Measurements from ENCODE around the gene MIOX. TPM values are rescaled to one million over a fixed set of nuclear protein-coding genes. Genes with fewer than 3 reads are reported as not detected.

MIOX gene
- total RNA-seq, 1 experiment from 2014 or later, result 0.39 TPM

GRCh38 chr22:50531962-50532674, 45.5 kb downstream of the MIOX start:
- ChIA-PET CTCF (no interaction called here), RAD21 (ENCODE audit: low non-redundant PET in 1 of 2, low total read pairs in 2 of 2, uncharacterized antibody in 2 of 2, unreplicated experiment in 2 of 2) (interaction anchor here (0.8 to 1.1 kb wide), 2 partner anchors 89 to 204 kb away, joined by 3 to 4 read pairs; no protein-coding TSS in a partner anchor), POLR2A (interaction anchor here (0.8 kb wide), 1 partner anchor 13 kb away, joined by 3 read pairs; the partner anchor contains the start of gene KLHDC7B)
- peak overlapping the region; percentile 93 for H3K4me2 ChIP-seq (ENCODE audit: low read length)
- TF ChIP-seq ZBTB33 (IDR thresholded peaks at IDR 0.05; ENCODE audit: extremely low read depth, insufficient replicate concordance, low read length) (no peak), ZFX (IDR thresholded peaks at IDR 0.05) (peak; percentile 70), FOSL1 (IDR thresholded peaks at IDR 0.05; ENCODE audit: low read depth) (no peak)
- no TSS peak for BruUV-seq (replicated peaks)
- ATAC-seq (peak; percentile 41), DNase-seq (ENCODE audit: low read depth, low spot score) (no peak)
- H3K36me3 ChIP-seq (ENCODE audit: control insufficient read depth in 1 of 2, insufficient read depth in 2 of 2, low read length in 2 of 2), result no peaks in the 10 kb centered on the region
- H4K20me1 ChIP-seq (ENCODE audit: insufficient read depth), result no peaks in the 10 kb centered on the region
- no peak overlapping the region for H2AFZ ChIP-seq (ENCODE audit: low read depth, low read length, poor library complexity, severe bottlenecking)
- H3K79me2 ChIP-seq (ENCODE audit: insufficient read depth, low read length), result peaks cover 5% of the 10 kb centered on the region; the same call in 1 of the 2 replicates
- H3K4me3 ChIP-seq (replicated peaks in 1 of 2; ENCODE audit: low read depth in 1 of 2, low read length in 2 of 2), result peak overlapping the region; percentile 92 to 96
- H3K9me2 ChIP-seq (ENCODE audit: insufficient read depth), result no peaks in the 10 kb centered on the region
- peaks cover 9 to 56% of the 10 kb centered on the region in 2 experiments; a peak in 3 of 4 replicates for H3K4me1 ChIP-seq (ENCODE audit: control insufficient read depth in 1 of 2, insufficient read depth in 2 of 2, low read length in 2 of 2)
- no peaks in the 10 kb centered on the region for H3K9me3 ChIP-seq (ENCODE audit: control insufficient read depth in 1 of 2, insufficient read depth in 1 of 2, low read depth in 1 of 2, low read length in 2 of 2)
- H3K27ac ChIP-seq (ENCODE audit: low read depth, low read length), result peak overlapping the region; percentile 100
- no peaks in the 10 kb centered on the region for H3K27me3 ChIP-seq (ENCODE audit: insufficient read depth, low read length)
- peak overlapping the region; percentile 91 for H3K9ac ChIP-seq (ENCODE audit: low read length)
- intact Hi-C loops (cut with micrococcal nuclease), result loop anchor here (5.0 kb wide), 1 partner anchor 90 kb away; no protein-coding TSS in a partner anchor
